ENCODE data around the gene ITM2B. TPM values are rescaled to one million over a fixed set of nuclear protein-coding genes. Genes with fewer than 3 reads are reported as not detected.

The ITM2B gene
- total RNA-seq, 2 donors from 2014 or later = 436 to 638 TPM

DNA sequence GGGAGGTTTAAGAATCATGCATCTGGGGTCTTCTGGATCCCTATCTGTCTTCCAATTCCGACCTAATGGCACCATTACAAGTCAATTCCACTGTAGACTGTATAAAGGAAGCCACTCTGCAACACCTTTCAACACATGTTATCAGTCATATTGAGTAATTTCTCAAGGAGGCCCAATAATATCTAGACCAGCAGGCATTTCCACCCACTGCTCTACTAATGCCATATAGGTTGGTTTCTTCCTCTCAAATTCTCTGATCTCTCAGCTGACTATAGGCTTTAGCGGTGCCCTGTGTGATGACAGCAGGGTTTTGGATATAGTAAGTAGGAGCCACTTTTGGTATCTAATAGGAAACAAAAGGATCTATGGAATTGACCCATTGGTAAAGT lies 12.4 kb upstream of the ITM2B start:
- peak overlapping the region in 1 of 2 donors; percentile 58 for H3K27ac ChIP-seq
- H3K36me3 ChIP-seq = no peaks in the 10 kb centered on the region
- H3K4me3 ChIP-seq = no peak overlapping the region
- no peaks in the 10 kb centered on the region for H3K9me3 ChIP-seq
- no peak for DNase-seq (ENCODE audit: low spot score)
- ATAC-seq (ENCODE audit: insufficient number of reproducible peaks, low FRiP score, low read depth) = no peak
- TF ChIP-seq, protein P1, sequence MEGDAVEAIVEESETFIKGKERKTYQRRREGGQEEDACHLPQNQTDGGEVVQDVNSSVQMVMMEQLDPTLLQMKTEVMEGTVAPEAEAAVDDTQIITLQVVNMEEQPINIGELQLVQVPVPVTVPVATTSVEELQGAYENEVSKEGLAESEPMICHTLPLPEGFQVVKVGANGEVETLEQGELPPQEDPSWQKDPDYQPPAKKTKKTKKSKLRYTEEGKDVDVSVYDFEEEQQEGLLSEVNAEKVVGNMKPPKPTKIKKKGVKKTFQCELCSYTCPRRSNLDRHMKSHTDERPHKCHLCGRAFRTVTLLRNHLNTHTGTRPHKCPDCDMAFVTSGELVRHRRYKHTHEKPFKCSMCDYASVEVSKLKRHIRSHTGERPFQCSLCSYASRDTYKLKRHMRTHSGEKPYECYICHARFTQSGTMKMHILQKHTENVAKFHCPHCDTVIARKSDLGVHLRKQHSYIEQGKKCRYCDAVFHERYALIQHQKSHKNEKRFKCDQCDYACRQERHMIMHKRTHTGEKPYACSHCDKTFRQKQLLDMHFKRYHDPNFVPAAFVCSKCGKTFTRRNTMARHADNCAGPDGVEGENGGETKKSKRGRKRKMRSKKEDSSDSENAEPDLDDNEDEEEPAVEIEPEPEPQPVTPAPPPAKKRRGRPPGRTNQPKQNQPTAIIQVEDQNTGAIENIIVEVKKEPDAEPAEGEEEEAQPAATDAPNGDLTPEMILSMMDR (IDR thresholded peaks at IDR 0.05) = no peak
- H3K27me3 ChIP-seq (replicated peaks; ENCODE audit: insufficient read depth) = no peaks in the 10 kb centered on the region
- H3K4me1 ChIP-seq (ENCODE audit: control insufficient read depth in 1 of 2, low read depth in 2 of 2) = peaks cover 12 to 21% of the 10 kb centered on the region in 2 donors

DNA sequence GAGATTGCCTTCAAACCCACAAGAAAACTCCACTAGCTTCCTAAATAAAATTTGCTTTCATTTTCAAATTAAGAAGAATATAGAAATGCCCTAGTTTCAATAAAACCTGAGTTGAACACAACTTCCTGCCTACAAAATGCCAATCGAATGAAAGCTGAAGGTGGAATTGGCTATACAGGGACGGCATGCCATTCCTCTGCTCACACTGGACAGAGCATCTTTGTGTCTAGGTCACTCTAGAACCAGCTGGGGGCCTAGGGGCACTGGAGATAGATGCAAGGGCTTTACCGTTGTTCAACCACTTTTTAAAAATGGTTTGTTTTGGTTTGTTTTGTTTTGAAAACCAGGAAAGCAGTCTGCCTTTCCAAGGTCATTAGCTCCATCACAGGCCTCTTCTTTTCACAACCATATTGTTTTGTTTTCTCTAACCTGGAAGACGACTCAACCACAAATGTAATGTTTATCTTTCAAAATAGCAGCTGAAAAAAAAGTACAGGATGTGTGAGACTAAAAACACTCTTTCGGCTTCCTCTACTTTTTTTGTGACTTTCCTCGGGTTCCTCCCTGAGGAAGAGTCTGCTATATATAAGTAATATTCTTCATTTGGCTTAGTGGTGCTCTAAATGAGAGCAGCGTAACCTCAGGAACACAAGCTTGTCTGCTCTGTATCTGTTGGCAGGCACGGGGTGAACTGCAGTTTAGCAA lies 11.9 kb upstream of the ITM2B start:
- H3K4me3 ChIP-seq = peak overlapping the region; percentile 68
- peaks cover 12 to 21% of the 10 kb centered on the region in 2 donors for H3K4me1 ChIP-seq (ENCODE audit: control insufficient read depth in 1 of 2, low read depth in 2 of 2)
- peak overlapping the region in 1 of 2 donors; percentile 58 for H3K27ac ChIP-seq
- no peaks in the 10 kb centered on the region for H3K36me3 ChIP-seq
- TF ChIP-seq, protein P1 (IDR thresholded peaks at IDR 0.05) = no peak
- DNase-seq (ENCODE audit: low spot score) (no peak), ATAC-seq (ENCODE audit: insufficient number of reproducible peaks, low FRiP score, low read depth) (no peak)
- no peaks in the 10 kb centered on the region for H3K27me3 ChIP-seq (replicated peaks; ENCODE audit: insufficient read depth)
- H3K9me3 ChIP-seq = no peaks in the 10 kb centered on the region

DNA sequence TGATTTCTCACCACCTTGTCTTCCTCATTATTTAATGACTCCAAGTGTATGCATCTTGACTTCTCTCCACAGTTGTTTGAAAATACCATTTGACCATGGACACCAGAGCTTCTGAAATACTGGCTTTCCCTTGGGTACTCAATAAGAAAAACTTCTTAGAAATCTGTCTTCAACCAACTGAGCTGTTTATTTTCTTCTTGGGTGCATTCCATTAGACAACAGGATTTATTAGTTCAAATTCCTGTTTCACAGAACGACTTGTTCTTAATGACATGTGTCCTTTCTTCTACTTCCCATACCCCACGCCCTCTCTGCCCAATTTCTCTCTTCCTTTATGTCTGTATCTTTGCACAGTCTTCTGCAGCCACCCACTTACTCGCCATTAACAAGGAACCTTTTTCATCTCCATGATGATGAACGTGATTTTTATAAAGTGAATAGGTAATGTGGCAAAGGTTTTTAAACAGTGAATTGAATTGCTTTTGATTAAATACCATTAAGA lies 11.3 kb upstream of the ITM2B start:
- H3K4me3 ChIP-seq = peak overlapping the region; percentile 68
- H3K4me1 ChIP-seq (ENCODE audit: control insufficient read depth in 1 of 2, low read depth in 2 of 2) = peaks cover 12 to 21% of the 10 kb centered on the region in 2 donors
- no peak for ATAC-seq (ENCODE audit: insufficient number of reproducible peaks, low FRiP score, low read depth)
- no peaks in the 10 kb centered on the region for H3K36me3 ChIP-seq
- DNase-seq (ENCODE audit: low spot score) = no peak
- H3K27ac ChIP-seq = peak overlapping the region; percentile 58 to 60
- TF ChIP-seq, protein P1 (IDR thresholded peaks at IDR 0.05) = no peak
- H3K9me3 ChIP-seq = no peaks in the 10 kb centered on the region
- H3K27me3 ChIP-seq (replicated peaks; ENCODE audit: insufficient read depth) = no peaks in the 10 kb centered on the region

DNA sequence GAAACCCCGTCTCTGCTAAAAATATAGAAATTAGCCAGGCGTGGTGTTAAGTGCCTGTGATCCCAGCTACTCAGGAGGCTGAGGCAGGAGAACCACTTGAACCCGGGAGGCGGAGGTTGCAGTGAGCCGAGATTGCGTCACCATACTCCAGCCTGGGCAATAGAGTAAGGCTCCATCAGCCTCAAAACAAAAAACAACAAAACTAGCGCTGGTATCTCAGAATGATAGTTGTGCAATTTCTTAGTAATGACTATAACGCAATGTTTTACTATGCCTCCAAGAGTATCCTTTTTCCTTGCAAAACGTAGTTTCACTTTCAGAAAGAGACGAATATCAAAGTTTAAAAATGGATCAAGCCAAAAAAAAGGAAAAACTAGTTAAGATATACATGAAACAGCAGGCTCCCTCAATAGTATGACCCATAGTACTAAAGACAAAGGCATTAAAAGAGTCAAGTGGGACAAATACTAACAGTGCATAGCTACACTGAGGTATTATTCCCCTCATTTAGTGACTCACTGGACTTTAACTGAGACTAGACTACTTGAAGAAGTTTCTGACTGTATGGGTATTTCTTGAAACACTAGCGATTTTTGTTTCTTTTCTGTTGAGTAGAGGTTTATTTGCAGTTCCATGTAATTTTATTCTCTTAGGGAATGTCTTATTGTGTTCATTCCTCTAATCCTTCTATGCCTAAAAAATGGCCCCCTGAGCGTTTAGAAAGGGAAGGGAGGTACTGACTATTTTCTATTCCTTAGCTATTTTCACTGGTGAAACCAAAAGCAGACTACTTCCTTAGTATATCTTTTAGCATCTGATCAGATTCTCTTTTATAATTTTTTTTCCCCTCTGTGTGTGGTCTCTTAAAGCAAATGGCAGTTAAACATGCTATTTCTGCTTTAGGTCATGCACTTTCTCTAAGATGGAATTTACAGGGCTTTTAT lies 10.4 kb upstream of the ITM2B start:
- no peak for DNase-seq (ENCODE audit: low spot score)
- peaks cover 12 to 21% of the 10 kb centered on the region in 2 donors for H3K4me1 ChIP-seq (ENCODE audit: control insufficient read depth in 1 of 2, low read depth in 2 of 2)

More for the DNA sequence above, 10.4 kb upstream of the ITM2B start:
- Histone ChIP-seq H3K36me3 (no peaks in the 10 kb centered on the region), H3K27me3 (replicated peaks; ENCODE audit: insufficient read depth) (no peaks in the 10 kb centered on the region), H3K4me3 (peak overlapping the region; percentile 68), H3K9me3 (no peaks in the 10 kb centered on the region), H3K27ac (peak overlapping the region; percentile 58 to 60)
- peak; percentile 71 for ATAC-seq (ENCODE audit: insufficient number of reproducible peaks, low FRiP score, low read depth)
- TF ChIP-seq, protein P1 (IDR thresholded peaks at IDR 0.05) = no peak
